ENCODE results near the gene UBE2K.
"Not testable (repeated sequence)": the region's sequence is repeated elsewhere in the genome, so short reads cannot be mapped to it uniquely, and the experiment has no call there.

Gene UBE2K

GRCh38 chr4:39813033-39813432 lies 115.1 kb downstream of the UBE2K start:
- DNase-seq: not testable (repeated sequence)

- DNase-seq: not testable (repeated sequence)
Measured at GRCh38 chr4:39813761-39814160, 115.8 kb downstream of the UBE2K start.

DNA sequence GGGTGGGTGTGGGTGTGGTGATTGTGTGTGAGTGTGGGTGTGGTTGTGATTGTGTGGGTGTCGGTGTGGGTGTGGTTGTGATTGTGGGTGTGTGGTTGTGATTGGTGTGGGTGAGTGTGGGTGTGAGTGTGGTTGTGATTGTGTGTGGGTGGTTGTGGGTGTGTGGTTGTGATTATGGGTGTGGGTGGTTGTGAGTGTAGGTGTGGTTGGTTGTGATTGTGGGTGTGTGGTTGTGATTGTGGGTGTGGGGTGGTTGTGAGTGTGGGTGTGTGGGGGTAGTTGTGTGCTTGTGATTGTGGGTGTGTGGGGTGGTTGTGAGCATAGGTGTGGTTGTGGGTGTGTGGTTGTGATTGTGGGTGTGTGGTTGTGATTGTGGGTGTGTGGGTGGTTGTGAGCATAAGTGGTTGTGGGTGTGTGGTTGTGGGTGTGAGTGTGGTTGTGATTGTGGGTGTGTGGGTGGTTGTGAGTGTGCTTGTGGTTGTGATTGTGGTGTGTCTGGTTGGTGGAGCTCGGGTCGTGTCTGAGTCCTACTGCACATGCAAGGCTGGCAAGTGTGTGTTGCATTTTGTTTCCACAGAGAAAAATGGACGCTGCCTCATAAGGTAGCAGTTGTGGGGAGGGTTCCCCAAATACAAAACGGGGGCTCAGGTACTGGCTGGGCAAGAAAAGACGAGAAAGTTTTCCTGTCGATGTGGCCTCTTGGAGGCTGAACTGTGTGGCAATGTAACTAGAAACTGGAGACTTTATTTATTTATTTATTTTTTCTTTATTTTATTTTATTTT lies 116.7 kb downstream of the UBE2K start:
- DNase-seq: no peak

DNA sequence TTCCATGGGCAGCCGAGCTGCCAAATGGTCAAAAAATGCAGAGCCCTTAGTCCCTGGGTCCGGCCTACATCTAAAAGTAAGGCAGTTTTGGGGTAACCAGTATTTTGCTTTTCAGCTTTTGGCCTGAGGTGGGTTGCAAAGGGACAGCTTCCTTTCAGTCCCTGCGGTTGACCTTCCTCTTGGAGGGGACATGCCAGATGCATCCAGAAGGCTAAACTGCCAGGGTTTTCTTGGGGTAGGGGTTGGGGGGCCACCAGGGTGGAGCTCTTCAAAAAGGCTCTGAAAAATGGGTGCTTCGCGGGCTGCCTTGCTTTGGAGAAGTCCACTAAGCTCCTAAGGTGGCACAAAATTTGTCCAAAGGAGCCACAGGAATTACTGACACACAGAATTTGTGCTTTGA lies 120.7 kb downstream of the UBE2K start:
- DNase-seq: no peak

DNA sequence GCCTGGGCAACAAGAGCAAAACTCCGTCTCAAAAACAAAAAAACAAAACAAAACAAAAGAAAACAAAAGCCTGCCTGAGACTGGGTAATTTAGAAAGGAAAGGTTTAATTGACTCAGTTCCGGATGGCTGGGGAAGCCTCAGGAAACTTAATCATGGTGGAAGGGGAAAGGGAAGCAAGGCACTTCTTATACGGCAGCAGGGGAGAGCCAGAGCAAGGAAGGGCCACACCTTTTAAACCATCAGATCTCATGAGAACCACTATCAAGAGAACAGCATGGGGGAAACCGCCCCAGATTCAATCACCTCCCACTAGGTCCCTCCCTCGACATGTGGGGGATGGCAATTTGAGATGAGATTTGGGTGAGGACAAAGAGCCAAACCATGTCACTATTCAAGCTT lies 122.2 kb downstream of the UBE2K start:
- no peak for DNase-seq

GRCh38 chr4:39821951-39822350 lies 124.0 kb downstream of the UBE2K start:
- no peak for DNase-seq

DNA sequence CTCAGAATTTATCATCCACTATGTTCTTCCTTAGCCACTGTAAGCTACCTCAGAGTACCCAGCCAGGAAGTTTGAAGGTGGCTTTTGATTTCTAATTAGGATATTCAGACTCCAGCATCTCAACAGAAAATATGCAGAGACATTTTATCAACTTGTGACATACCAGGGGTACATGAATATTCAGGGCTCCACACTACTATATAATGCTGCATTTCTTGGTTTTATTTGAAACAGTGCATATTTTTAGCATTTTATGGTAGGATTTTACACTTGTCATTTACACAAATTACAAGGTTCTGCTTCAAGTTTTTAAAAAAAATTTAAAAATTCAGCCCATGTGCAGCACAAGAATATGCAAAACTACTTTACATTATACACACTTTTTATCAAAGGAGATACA lies 124.7 kb downstream of the UBE2K start:
- no peak for DNase-seq

GRCh38 chr4:39823191-39823590 lies 125.3 kb downstream of the UBE2K start:
- DNase-seq: no peak

GRCh38 chr4:39825090-39825489 lies 127.2 kb downstream of the UBE2K start:
- DNase-seq: no peak

GRCh38 chr4:39825741-39826231 lies 127.8 kb downstream of the UBE2K start:
- DNase-seq: no peak
